Gastrocnemius medialis (tissue), 4 donors: ENCODE results near the gene ATF7IP2.

Experiments
- POLR2A ChIP-seq, 2 donors: fragments of 450-650 bp; IDR thresholded peaks; one replicate each; pipeline ENCODE4 v1.6.1; 2017; ENCODE audit warnings: antibody characterized with exemption in 2 of 2, mild to moderate bottlenecking in 2 of 2, moderate library complexity in 2 of 2
- TF ChIP-seq, protein P1 (sequence below), 5 experiments: fragments of 450-650 bp in 3 of 5; fragments of 200-600 bp in 2 of 5; sonication (generic) in 2 of 5; IDR thresholded peaks in 4 of 5; conservative IDR thresholded peaks in 1 of 5; 1 replicate in 4 of 5; 2 replicates in 1 of 5; pipeline ENCODE4 v1.5.1; 2016 to 2019; ENCODE audit warnings: antibody characterized with exemption in 5 of 5, mild to moderate bottlenecking in 3 of 5, moderate library complexity in 3 of 5

DNA sequence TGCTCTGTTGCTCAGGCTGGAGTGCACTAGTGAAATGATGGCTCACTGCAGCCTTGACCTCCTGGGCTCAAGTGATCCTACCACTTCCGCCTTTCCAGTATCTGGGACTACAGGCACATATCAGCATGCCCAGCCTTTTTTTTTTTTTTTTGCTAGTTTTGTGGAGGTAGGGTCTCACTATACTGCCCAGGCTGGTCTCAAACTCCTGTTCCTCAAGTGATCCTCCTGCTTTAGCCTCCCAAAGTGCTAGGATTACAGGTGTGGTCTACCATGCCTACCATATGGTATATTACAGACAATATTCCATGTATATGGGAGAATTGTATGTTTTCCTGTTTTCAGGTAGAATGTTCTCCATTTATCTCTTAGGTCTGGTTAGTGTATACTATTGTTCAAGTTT, 12.3 kb upstream of the ATF7IP2 start:
- TF ChIP-seq, protein P1, sequence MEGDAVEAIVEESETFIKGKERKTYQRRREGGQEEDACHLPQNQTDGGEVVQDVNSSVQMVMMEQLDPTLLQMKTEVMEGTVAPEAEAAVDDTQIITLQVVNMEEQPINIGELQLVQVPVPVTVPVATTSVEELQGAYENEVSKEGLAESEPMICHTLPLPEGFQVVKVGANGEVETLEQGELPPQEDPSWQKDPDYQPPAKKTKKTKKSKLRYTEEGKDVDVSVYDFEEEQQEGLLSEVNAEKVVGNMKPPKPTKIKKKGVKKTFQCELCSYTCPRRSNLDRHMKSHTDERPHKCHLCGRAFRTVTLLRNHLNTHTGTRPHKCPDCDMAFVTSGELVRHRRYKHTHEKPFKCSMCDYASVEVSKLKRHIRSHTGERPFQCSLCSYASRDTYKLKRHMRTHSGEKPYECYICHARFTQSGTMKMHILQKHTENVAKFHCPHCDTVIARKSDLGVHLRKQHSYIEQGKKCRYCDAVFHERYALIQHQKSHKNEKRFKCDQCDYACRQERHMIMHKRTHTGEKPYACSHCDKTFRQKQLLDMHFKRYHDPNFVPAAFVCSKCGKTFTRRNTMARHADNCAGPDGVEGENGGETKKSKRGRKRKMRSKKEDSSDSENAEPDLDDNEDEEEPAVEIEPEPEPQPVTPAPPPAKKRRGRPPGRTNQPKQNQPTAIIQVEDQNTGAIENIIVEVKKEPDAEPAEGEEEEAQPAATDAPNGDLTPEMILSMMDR (IDR thresholded peaks at IDR 0.05 in 4 of 5, conservative IDR thresholded peaks at IDR 0.05 in 1 of 5): no peak
- no peak for TF ChIP-seq POLR2A (IDR thresholded peaks at IDR 0.05)
